Measurements from ENCODE around the gene C13orf42. TPM values are rescaled to one million over a fixed set of nuclear protein-coding genes. Genes with fewer than 3 reads are reported as not detected.

The C13orf42 gene
- total and polyA plus RNA-seq, 2 experiments from 2014 or later, result 9.4 to 96.5 TPM

DNA sequence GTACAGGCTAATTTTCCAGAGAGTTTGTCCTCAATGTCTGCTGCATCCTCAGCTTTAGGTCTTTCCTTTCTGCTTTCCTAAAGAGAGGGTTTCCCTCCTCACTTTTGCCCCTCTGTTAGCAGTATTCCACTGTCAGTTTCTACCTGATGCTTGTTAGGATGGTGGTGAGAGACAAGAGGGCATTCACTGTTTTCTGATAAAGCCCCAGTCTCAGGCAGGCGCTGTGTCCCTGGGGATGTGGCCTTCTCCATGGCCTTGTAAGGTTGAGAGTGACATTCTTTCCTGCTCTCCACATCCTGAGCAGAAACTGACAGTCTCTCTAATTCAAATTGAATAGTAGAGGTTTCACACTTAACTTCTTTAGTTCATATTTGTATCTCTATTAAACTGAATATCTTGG, 14.9 kb downstream of the C13orf42 start:
- H3K4me3 Mint-ChIP-seq, result no peak overlapping the region
- Histone ChIP-seq H3K27me3 (ENCODE audit: insufficient read depth) (no peaks in the 10 kb centered on the region), H3K4me2 (no peak overlapping the region), H3K9me2 (ENCODE audit: insufficient read depth) (no peaks in the 10 kb centered on the region), H3K4me3 (no peak overlapping the region), H3F3A (replicated peaks; ENCODE audit: low read depth) (no peaks in the 10 kb centered on the region), H4K20me1 (replicated peaks; ENCODE audit: insufficient read depth) (no peaks in the 10 kb centered on the region), H2AFZ (no peak overlapping the region), H3K36me3 (ENCODE audit: insufficient read depth) (no peaks in the 10 kb centered on the region), H3K4me1 (ENCODE audit: insufficient read depth) (peaks cover 11% of the 10 kb centered on the region; the same call in 1 of the 2 replicates), H3K79me2 (replicated peaks; ENCODE audit: insufficient read depth) (no peaks in the 10 kb centered on the region), H3K27ac (ENCODE audit: low read depth) (no peak overlapping the region)
- DNase-seq (ENCODE audit: low spot score) (peak; percentile 11), ATAC-seq (no peak)
- peaks cover 6% of the 10 kb centered on the region; the same call in 2 of the 3 replicates for H3K36me3 Mint-ChIP-seq (ENCODE audit: low read depth)
- H3K27ac Mint-ChIP-seq, result no peak overlapping the region
- no peak for TF ChIP-seq NANOG (IDR thresholded peaks at IDR 0.05; ENCODE audit: borderline replicate concordance)
- no peak for TF ChIP-seq ZNF114 (CRISPR knock-in tag; IDR thresholded peaks at IDR 0.05)
- TF ChIP-seq JUNB (IDR thresholded peaks at IDR 0.05; ENCODE audit: unreplicated experiment), result no peak
- no peaks in the 10 kb centered on the region; the same call in 2 of the 3 replicates for H3K9me3 Mint-ChIP-seq
- peaks cover 23% of the 10 kb centered on the region for H3K4me1 Mint-ChIP-seq
- no peaks in the 10 kb centered on the region for H3K27me3 Mint-ChIP-seq (ENCODE audit: insufficient read depth, low read depth, poor library complexity)

DNA sequence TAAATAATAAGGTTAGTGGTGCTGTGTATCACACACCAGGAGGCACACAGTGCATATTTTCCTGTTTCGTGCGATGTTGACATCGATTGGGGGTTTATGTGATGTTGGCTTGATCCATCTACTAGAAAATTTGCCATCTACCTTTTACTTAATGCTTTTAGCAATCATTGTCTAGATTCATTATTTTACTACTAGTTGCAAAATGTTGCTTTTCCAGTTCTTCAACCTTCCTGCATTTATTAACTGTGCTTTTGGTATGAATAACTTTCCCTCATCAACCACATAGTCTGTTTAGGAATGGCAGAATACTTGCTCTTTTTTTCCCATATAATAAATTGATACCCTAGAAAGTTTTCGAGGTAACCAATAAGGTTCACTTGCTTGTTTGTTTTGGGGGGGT, 17.5 kb downstream of the C13orf42 start:
- H3K27ac Mint-ChIP-seq, result no peak overlapping the region
- ATAC-seq (no peak), DNase-seq (ENCODE audit: low spot score) (no peak)
- H3K36me3 ChIP-seq (ENCODE audit: insufficient read depth), result no peaks in the 10 kb centered on the region
- peaks cover 5% of the 10 kb centered on the region; the same call in 1 of the 2 replicates for H3K9me2 ChIP-seq (ENCODE audit: insufficient read depth)
- H3K9me3 Mint-ChIP-seq, result no peaks in the 10 kb centered on the region; the same call in 1 of the 3 replicates
- H3K4me1 Mint-ChIP-seq, result peaks cover 22% of the 10 kb centered on the region
- TF ChIP-seq, protein P1, sequence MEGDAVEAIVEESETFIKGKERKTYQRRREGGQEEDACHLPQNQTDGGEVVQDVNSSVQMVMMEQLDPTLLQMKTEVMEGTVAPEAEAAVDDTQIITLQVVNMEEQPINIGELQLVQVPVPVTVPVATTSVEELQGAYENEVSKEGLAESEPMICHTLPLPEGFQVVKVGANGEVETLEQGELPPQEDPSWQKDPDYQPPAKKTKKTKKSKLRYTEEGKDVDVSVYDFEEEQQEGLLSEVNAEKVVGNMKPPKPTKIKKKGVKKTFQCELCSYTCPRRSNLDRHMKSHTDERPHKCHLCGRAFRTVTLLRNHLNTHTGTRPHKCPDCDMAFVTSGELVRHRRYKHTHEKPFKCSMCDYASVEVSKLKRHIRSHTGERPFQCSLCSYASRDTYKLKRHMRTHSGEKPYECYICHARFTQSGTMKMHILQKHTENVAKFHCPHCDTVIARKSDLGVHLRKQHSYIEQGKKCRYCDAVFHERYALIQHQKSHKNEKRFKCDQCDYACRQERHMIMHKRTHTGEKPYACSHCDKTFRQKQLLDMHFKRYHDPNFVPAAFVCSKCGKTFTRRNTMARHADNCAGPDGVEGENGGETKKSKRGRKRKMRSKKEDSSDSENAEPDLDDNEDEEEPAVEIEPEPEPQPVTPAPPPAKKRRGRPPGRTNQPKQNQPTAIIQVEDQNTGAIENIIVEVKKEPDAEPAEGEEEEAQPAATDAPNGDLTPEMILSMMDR (conservative IDR thresholded peaks at IDR 0.05; ENCODE audit: low read depth in 2 of 2), result no peak
- TF ChIP-seq STAT1 (IDR thresholded peaks at IDR 0.05; ENCODE audit: unreplicated experiment), result no peak
- no peak for TF ChIP-seq ZNF114 (CRISPR knock-in tag; IDR thresholded peaks at IDR 0.05)
- H3K4me3 ChIP-seq, result no peak overlapping the region
- H3K4me3 Mint-ChIP-seq, result no peak overlapping the region
- no peaks in the 10 kb centered on the region for H3K79me2 ChIP-seq (replicated peaks; ENCODE audit: insufficient read depth)
- no peak overlapping the region for H3K4me2 ChIP-seq
- no peak overlapping the region for H2AFZ ChIP-seq
- no peaks in the 10 kb centered on the region for H4K20me1 ChIP-seq (replicated peaks; ENCODE audit: insufficient read depth)
- H3K36me3 Mint-ChIP-seq (ENCODE audit: low read depth), result peaks cover 8% of the 10 kb centered on the region; the same call in 2 of the 3 replicates
- H3K27ac ChIP-seq (ENCODE audit: low read depth), result no peak overlapping the region
- H3F3A ChIP-seq (replicated peaks; ENCODE audit: low read depth), result no peaks in the 10 kb centered on the region
- H3K4me1 ChIP-seq (ENCODE audit: insufficient read depth), result peaks cover 11% of the 10 kb centered on the region; the same call in 1 of the 2 replicates
- H3K27me3 Mint-ChIP-seq (ENCODE audit: insufficient read depth, low read depth, poor library complexity), result no peaks in the 10 kb centered on the region
- H3K27me3 ChIP-seq (ENCODE audit: insufficient read depth), result no peaks in the 10 kb centered on the region

DNA sequence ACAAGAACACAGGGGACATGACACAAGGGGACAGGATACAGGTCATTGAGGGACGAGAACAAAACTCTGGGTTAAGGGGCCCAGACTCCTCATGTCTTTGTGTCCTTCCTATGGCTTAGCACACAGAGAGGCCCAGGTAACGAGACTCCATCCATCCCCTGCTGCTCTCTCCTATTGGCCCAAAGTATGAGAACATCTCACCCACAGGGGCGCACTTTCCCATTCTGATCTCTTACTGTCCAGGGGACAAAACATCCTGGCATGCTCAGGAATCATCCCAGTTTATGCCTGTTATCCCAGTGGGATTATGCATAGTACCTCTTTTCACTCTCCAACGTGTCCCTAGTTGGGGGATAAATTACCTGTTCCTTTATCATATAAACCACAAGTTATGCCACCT, 19.2 kb downstream of the C13orf42 start:
- Histone ChIP-seq H3K79me2 (replicated peaks; ENCODE audit: insufficient read depth) (no peaks in the 10 kb centered on the region), H3K27ac (ENCODE audit: low read depth) (no peak overlapping the region), H2AFZ (no peak overlapping the region), H3K4me1 (ENCODE audit: insufficient read depth) (no peaks in the 10 kb centered on the region), H3F3A (replicated peaks; ENCODE audit: low read depth) (no peaks in the 10 kb centered on the region), H3K9me2 (ENCODE audit: insufficient read depth) (peaks cover 8% of the 10 kb centered on the region; the same call in 1 of the 2 replicates), H3K4me3 (no peak overlapping the region), H4K20me1 (replicated peaks; ENCODE audit: insufficient read depth) (no peaks in the 10 kb centered on the region), H3K27me3 (ENCODE audit: insufficient read depth) (no peaks in the 10 kb centered on the region), H3K4me2 (no peak overlapping the region), H3K36me3 (ENCODE audit: insufficient read depth) (no peaks in the 10 kb centered on the region)
- no peaks in the 10 kb centered on the region; the same call in 1 of the 3 replicates for H3K9me3 Mint-ChIP-seq
- H3K27ac Mint-ChIP-seq, result no peak overlapping the region
- peaks cover 8% of the 10 kb centered on the region; the same call in 2 of the 3 replicates for H3K36me3 Mint-ChIP-seq (ENCODE audit: low read depth)
- TF ChIP-seq, protein P2, sequence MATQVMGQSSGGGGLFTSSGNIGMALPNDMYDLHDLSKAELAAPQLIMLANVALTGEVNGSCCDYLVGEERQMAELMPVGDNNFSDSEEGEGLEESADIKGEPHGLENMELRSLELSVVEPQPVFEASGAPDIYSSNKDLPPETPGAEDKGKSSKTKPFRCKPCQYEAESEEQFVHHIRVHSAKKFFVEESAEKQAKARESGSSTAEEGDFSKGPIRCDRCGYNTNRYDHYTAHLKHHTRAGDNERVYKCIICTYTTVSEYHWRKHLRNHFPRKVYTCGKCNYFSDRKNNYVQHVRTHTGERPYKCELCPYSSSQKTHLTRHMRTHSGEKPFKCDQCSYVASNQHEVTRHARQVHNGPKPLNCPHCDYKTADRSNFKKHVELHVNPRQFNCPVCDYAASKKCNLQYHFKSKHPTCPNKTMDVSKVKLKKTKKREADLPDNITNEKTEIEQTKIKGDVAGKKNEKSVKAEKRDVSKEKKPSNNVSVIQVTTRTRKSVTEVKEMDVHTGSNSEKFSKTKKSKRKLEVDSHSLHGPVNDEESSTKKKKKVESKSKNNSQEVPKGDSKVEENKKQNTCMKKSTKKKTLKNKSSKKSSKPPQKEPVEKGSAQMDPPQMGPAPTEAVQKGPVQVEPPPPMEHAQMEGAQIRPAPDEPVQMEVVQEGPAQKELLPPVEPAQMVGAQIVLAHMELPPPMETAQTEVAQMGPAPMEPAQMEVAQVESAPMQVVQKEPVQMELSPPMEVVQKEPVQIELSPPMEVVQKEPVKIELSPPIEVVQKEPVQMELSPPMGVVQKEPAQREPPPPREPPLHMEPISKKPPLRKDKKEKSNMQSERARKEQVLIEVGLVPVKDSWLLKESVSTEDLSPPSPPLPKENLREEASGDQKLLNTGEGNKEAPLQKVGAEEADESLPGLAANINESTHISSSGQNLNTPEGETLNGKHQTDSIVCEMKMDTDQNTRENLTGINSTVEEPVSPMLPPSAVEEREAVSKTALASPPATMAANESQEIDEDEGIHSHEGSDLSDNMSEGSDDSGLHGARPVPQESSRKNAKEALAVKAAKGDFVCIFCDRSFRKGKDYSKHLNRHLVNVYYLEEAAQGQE (IDR thresholded peaks at IDR 0.05; ENCODE audit: unreplicated experiment), result no peak
- TF ChIP-seq CREB1 (CRISPR knock-in tag; IDR thresholded peaks at IDR 0.05; ENCODE audit: low read depth) (no peak), NANOG (IDR thresholded peaks at IDR 0.05; ENCODE audit: borderline replicate concordance) (no peak), EZH2phosphoT487 (IDR thresholded peaks at IDR 0.05; ENCODE audit: unreplicated experiment) (no peak), ZNF331 (CRISPR knock-in tag; IDR thresholded peaks at IDR 0.05; ENCODE audit: low read depth) (no peak)
- TF ChIP-seq, protein P1 (conservative IDR thresholded peaks at IDR 0.05; ENCODE audit: low read depth in 2 of 2), result peak; percentile 55 to 56
- no peak overlapping the region for H3K4me3 Mint-ChIP-seq
- H3K4me1 Mint-ChIP-seq, result peaks cover 5% of the 10 kb centered on the region; the same call in 2 of the 3 replicates
- peak; percentile 73 for ATAC-seq
- no peaks in the 10 kb centered on the region for H3K27me3 Mint-ChIP-seq (ENCODE audit: insufficient read depth, low read depth, poor library complexity)
- DNase-seq (ENCODE audit: low spot score), result peak; percentile 52

Measured in GM23338 (cell line).